Keratinocyte (primary cell): Measurements from ENCODE around the gene PCDH11Y. TPM values are rescaled to one million over a fixed set of nuclear protein-coding genes. Genes with fewer than 3 reads are reported as not detected.
"Not testable (repeated sequence)": the region's sequence is repeated elsewhere in the genome, so short reads cannot be mapped to it uniquely, and the experiment has no call there.

Source experiments
- DNase-seq: peaks from one replicate; pipeline ENCODE4 v3.0.0-alpha.2; 2011; ENCODE audit warnings: low read depth, missing footprints, low spot score
- FAIRE-seq: peaks from 2 replicates; lab custom pipeline; 2011; peaks lifted over from hg19 to GRCh38; lab: Jason Lieb, UNC
- H2AFZ ChIP-seq: 2 replicates; pipeline ENCODE4 v1.6.0; 2012; ENCODE audit warnings: low read length, control low read depth, inconsistent platforms; ENCODE audit not compliant: control insufficient read depth
- H3K27ac ChIP-seq: 2 replicates; pipeline ENCODE4 v1.5.1; 2011; ENCODE audit warnings: low read length; ENCODE audit not compliant: control insufficient read depth, insufficient read depth
- H3K27me3 ChIP-seq: 3 replicates; pipeline ENCODE4 v1.6.0; 2011; ENCODE audit warnings: low read length; ENCODE audit not compliant: control insufficient read depth, insufficient read depth; ENCODE audit errors: extremely low read depth
- H3K36me3 ChIP-seq, 2 experiments: 2 replicates in 1 of 2; 3 replicates in 1 of 2; pipeline ENCODE4 v1.5.1; 2011; ENCODE audit warnings: low read length in 2 of 2, mild to moderate bottlenecking in 1 of 2; ENCODE audit not compliant: control insufficient read depth in 2 of 2, insufficient read depth in 2 of 2; ENCODE audit errors: extremely low read depth in 1 of 2
- H3K4me1 ChIP-seq: 3 replicates; pipeline ENCODE4 v1.5.1; 2011; ENCODE audit warnings: low read length; ENCODE audit not compliant: control insufficient read depth, insufficient read depth; ENCODE audit errors: extremely low read depth
- H3K4me2 ChIP-seq: 3 replicates; pipeline ENCODE4 v1.6.0; 2011; ENCODE audit warnings: low read depth, low read length; ENCODE audit not compliant: control insufficient read depth, insufficient read depth; ENCODE audit errors: extremely low read depth
- H3K4me3 ChIP-seq, 3 experiments: fragments of 200-600 bp in 1 of 3; sonication (generic) in 1 of 3; 2 replicates in 2 of 3; 3 replicates in 1 of 3; pipeline ENCODE4 v1.5.1; 2011 to 2016; ENCODE audit warnings: low read length in 3 of 3, mild to moderate bottlenecking in 3 of 3, control low read depth in 2 of 3, inconsistent platforms in 1 of 3, low read depth in 1 of 3, mixed read lengths in 1 of 3, mixed run types in 1 of 3, moderate library complexity in 1 of 3; ENCODE audit not compliant: control insufficient read depth in 2 of 3, insufficient read depth in 2 of 3; ENCODE audit errors: extremely low read depth in 1 of 3
- H3K79me2 ChIP-seq: 2 replicates; pipeline ENCODE4 v1.6.0; 2012; ENCODE audit warnings: low read length; ENCODE audit not compliant: control insufficient read depth, insufficient read depth
- H3K9ac ChIP-seq: 3 replicates; pipeline ENCODE4 v1.6.0; 2011; ENCODE audit warnings: low read length; ENCODE audit not compliant: control insufficient read depth, insufficient read depth; ENCODE audit errors: extremely low read depth
- H3K9me1 ChIP-seq: 3 replicates; pipeline ENCODE4 v1.6.0; 2011; ENCODE audit warnings: low read length; ENCODE audit not compliant: control insufficient read depth, insufficient read depth; ENCODE audit errors: extremely low read depth
- H3K9me3 ChIP-seq: 2 replicates; pipeline ENCODE4 v1.5.1; 2012; ENCODE audit warnings: low read depth, low read length; ENCODE audit not compliant: control insufficient read depth
- H4K20me1 ChIP-seq: 3 replicates; pipeline ENCODE4 v1.6.0; 2011; ENCODE audit warnings: low read length; ENCODE audit not compliant: control insufficient read depth, insufficient read depth; ENCODE audit errors: extremely low read depth
- dilution Hi-C: fragments of 300-500 bp; cut with MboI; formaldehyde crosslinking; loops from one replicate; pipeline ENCODE4 v1.7.0; 2020; ENCODE audit warnings: low sequenced_read_pairs; ENCODE audit not compliant: extremely low pct_ligation_motif_present
- polyA plus RNA-seq, 5 experiments: library from polyadenylated mRNA; depleted of rRNA in 3 of 5; stranded (reverse) in 3 of 5; stranded (forward) in 1 of 5; unstranded in 1 of 5; fragments of >200 nt; gene quantifications; 1 replicate in 1 of 5; 2 replicates in 3 of 5; 3 replicates in 1 of 5; pipeline versions ENCODE4 v1.2.1 to v1.2.3, GENCODE V29; 2011 to 2012; ENCODE audit warnings: missing spikeins in 2 of 5, low read depth in 1 of 5, low replicate concordance in 1 of 5

The PCDH11Y gene
- polyA plus RNA-seq, 1 donor (not counting 4 experiments of a cell fraction or from before 2014, with no cell fraction given): not detected

- H3K9ac ChIP-seq, H2AFZ ChIP-seq, H3K4me3 ChIP-seq, DNase-seq, FAIRE-seq, H3K9me3 ChIP-seq, H3K4me1 ChIP-seq, H4K20me1 ChIP-seq, H3K36me3 ChIP-seq, H3K27me3 ChIP-seq, H3K79me2 ChIP-seq, dilution Hi-C loops, H3K27ac ChIP-seq, H3K9me1 ChIP-seq, H3K4me2 ChIP-seq: not testable (repeated sequence)
Measured at GRCh38 chrY:5324931-5325330, 324.8 kb downstream of the PCDH11Y start.

- H3K4me1 ChIP-seq, H3K79me2 ChIP-seq, H3K4me3 ChIP-seq, H2AFZ ChIP-seq, H3K27me3 ChIP-seq, H3K4me2 ChIP-seq, H3K36me3 ChIP-seq, FAIRE-seq, H4K20me1 ChIP-seq, H3K9me3 ChIP-seq, H3K27ac ChIP-seq, DNase-seq, dilution Hi-C loops, H3K9me1 ChIP-seq, H3K9ac ChIP-seq: not testable (repeated sequence)
Measured at GRCh38 chrY:5342220-5342619, 342.1 kb downstream of the PCDH11Y start.

GRCh38 chrY:5543705-5544104, 543.6 kb downstream of the PCDH11Y start:
- dilution Hi-C loops, H2AFZ ChIP-seq, H3K27me3 ChIP-seq, H3K9me3 ChIP-seq, H3K4me2 ChIP-seq, FAIRE-seq, DNase-seq, H3K79me2 ChIP-seq, H3K4me1 ChIP-seq, H3K36me3 ChIP-seq, H3K4me3 ChIP-seq, H3K27ac ChIP-seq, H4K20me1 ChIP-seq, H3K9me1 ChIP-seq, H3K9ac ChIP-seq: not testable (repeated sequence)

GRCh38 chrY:5638589-5638988, 638.5 kb downstream of the PCDH11Y start:
- FAIRE-seq, H3K9me1 ChIP-seq, H3K9me3 ChIP-seq, H3K4me1 ChIP-seq, H3K36me3 ChIP-seq, DNase-seq, H3K79me2 ChIP-seq, H3K4me3 ChIP-seq, H2AFZ ChIP-seq, H3K27ac ChIP-seq, H3K27me3 ChIP-seq, dilution Hi-C loops, H4K20me1 ChIP-seq, H3K9ac ChIP-seq, H3K4me2 ChIP-seq: not testable (repeated sequence)

- H3K79me2 ChIP-seq, H3K9me1 ChIP-seq, H3K4me2 ChIP-seq, H3K27me3 ChIP-seq, dilution Hi-C loops, H3K4me1 ChIP-seq, FAIRE-seq, H3K36me3 ChIP-seq, H3K4me3 ChIP-seq, H3K9me3 ChIP-seq, DNase-seq, H4K20me1 ChIP-seq, H2AFZ ChIP-seq, H3K9ac ChIP-seq, H3K27ac ChIP-seq: not testable (repeated sequence)
Measured at GRCh38 chrY:5679265-5679664, 679.2 kb downstream of the PCDH11Y start.
